PC-3 (cell line): Measurements from ENCODE around the gene ATXN7L2. TPM values are rescaled to one million over a fixed set of nuclear protein-coding genes. Genes with fewer than 3 reads are reported as not detected.
A peak's percentile ranks its signal among the peaks of the same experiment; 100 is the strongest.

Source experiments
- ATAC-seq: fragments of 200-7000 bp; cut with Tn5 transposase; 2 replicates; pipeline ENCODE4 v1.9.1; 2020; ENCODE audit warnings: mild to moderate bottlenecking, moderate library complexity
- Bru-seq: library from RNA; stranded (reverse); fragments of 400-500 nt; gene quantifications from one replicate; lab custom pipeline; 2021; lab: Mats Ljungman, UMichigan
- BruChase-seq, 2 experiments: library from RNA; stranded (reverse); fragments of 400-500 nt; gene quantifications; one replicate each; lab custom pipeline; 2021; lab: Mats Ljungman, UMichigan
- BruUV-seq: library from RNA; stranded (reverse); fragments of 400-500 nt; replicated peaks from 2 replicates; lab custom pipeline; 2021; lab: Mats Ljungman, UMichigan
- CTCF ChIA-PET: fragments of 300-600 bp; sonication (Branson Sonifier 250); formaldehyde crosslinking; loops from one replicate; lab custom pipeline; 2022; ENCODE audit warnings: antibody characterized with exemption; lab: Charles Lee
- POLR2A ChIA-PET: fragments of 300-600 bp; sonication (Branson Sonifier 250); formaldehyde crosslinking; loops from one replicate; lab custom pipeline; 2022; ENCODE audit warnings: antibody characterized with exemption; ENCODE audit not compliant: unreplicated experiment; lab: Charles Lee
- DNase-seq: peaks from one replicate; pipeline ENCODE4 v3.0.0-alpha.2; 2015
- H2AFZ ChIP-seq: fragments of 300-600 bp; sonication (generic); 2 replicates; pipeline ENCODE4 v1.6.0; 2016; ENCODE audit warnings: antibody characterized with exemption, low read length
- H3F3A ChIP-seq: fragments of 300-600 bp; sonication (generic); one replicate; pipeline ENCODE4 v1.6.0; 2017; ENCODE audit warnings: antibody characterized with exemption, low read length, control low read depth, mild to moderate bottlenecking; ENCODE audit not compliant: unreplicated experiment
- H3K27ac ChIP-seq: fragments of 300-600 bp; sonication (generic); 2 replicates; pipeline ENCODE4 v1.5.1; 2016; ENCODE audit warnings: mild to moderate bottlenecking, low read length
- H3K27me3 ChIP-seq: fragments of 300-600 bp; sonication (generic); 2 replicates; pipeline ENCODE4 v1.6.1; 2016; ENCODE audit warnings: low read length, mixed read lengths
- H3K36me3 ChIP-seq: fragments of 300-600 bp; sonication (generic); 2 replicates; pipeline ENCODE4 v1.6.1; 2016; ENCODE audit warnings: low read depth, mixed run types, low read length, mixed read lengths
- H3K4me1 ChIP-seq: fragments of 300-600 bp; sonication (generic); 2 replicates; pipeline ENCODE4 v1.5.1; 2016; ENCODE audit warnings: low read length; ENCODE audit not compliant: insufficient read depth
- H3K4me2 ChIP-seq: fragments of 300-600 bp; sonication (generic); 2 replicates; pipeline ENCODE4 v1.6.0; 2016; ENCODE audit warnings: low read length
- H3K4me3 ChIP-seq: fragments of 300-600 bp; sonication (generic); 2 replicates; pipeline ENCODE4 v1.5.1; 2016; ENCODE audit warnings: mild to moderate bottlenecking, low read length, mixed read lengths
- H3K79me2 ChIP-seq: fragments of 300-600 bp; sonication (generic); 2 replicates; pipeline ENCODE4 v1.6.1; 2017; ENCODE audit warnings: low read length, mixed read lengths
- H3K9ac ChIP-seq: fragments of 300-600 bp; sonication (generic); 2 replicates; pipeline ENCODE4 v1.6.0; 2016; ENCODE audit warnings: mild to moderate bottlenecking, low read length
- H3K9me2 ChIP-seq: fragments of 300-600 bp; sonication (generic); replicated peaks from 2 replicates; pipeline ENCODE4 v1.6.1; 2016; ENCODE audit warnings: mixed run types, low read length, mixed read lengths
- H3K9me3 ChIP-seq: fragments of 300-600 bp; sonication (generic); 2 replicates; pipeline ENCODE4 v1.6.1; 2016; ENCODE audit warnings: low read length, mixed read lengths
- H4K20me1 ChIP-seq: fragments of 300-600 bp; sonication (generic); 2 replicates; pipeline ENCODE4 v1.6.1; 2016; ENCODE audit warnings: low read length, mixed read lengths
- CTCF ChIP-seq: fragments of 300-600 bp; sonication (generic); conservative IDR thresholded peaks from 2 replicates; pipeline ENCODE4 v1.5.1; 2017; ENCODE audit warnings: antibody characterized with exemption, low read depth, mild to moderate bottlenecking, low read length
- EZH2 ChIP-seq: fragments of 300-600 bp; sonication (generic); IDR thresholded peaks from one replicate; pipeline ENCODE4 v1.6.1; 2017; ENCODE audit warnings: antibody characterized with exemption, mild to moderate bottlenecking, low read length; ENCODE audit not compliant: unreplicated experiment
- EZH2phosphoT487 ChIP-seq: fragments of 300-600 bp; sonication (generic); IDR thresholded peaks from 2 replicates; pipeline ENCODE4 v1.6.1; 2018; ENCODE audit warnings: mild to moderate bottlenecking, antibody characterized with exemption, low read length, borderline replicate concordance
- intact Hi-C: fragments of 100-400 bp; cut with micrococcal nuclease; formaldehyde crosslinking; loops from 2 replicates; pipeline ENCODE4 v1.9.0; 2023
- long read RNA-seq: library from polyadenylated mRNA; unstranded; transcript quantifications from one replicate; pipeline ENCODE4 v2.0.0, GENCODE V29; 2021; ENCODE audit not compliant: unreplicated experiment
- total RNA-seq: library from RNA; depleted of rRNA; stranded (reverse); fragments of >200 nt; gene quantifications from 2 replicates; pipeline ENCODE4 v1.2.3, GENCODE V29; 2014; rRNA removed

The ATXN7L2 gene, protein sequence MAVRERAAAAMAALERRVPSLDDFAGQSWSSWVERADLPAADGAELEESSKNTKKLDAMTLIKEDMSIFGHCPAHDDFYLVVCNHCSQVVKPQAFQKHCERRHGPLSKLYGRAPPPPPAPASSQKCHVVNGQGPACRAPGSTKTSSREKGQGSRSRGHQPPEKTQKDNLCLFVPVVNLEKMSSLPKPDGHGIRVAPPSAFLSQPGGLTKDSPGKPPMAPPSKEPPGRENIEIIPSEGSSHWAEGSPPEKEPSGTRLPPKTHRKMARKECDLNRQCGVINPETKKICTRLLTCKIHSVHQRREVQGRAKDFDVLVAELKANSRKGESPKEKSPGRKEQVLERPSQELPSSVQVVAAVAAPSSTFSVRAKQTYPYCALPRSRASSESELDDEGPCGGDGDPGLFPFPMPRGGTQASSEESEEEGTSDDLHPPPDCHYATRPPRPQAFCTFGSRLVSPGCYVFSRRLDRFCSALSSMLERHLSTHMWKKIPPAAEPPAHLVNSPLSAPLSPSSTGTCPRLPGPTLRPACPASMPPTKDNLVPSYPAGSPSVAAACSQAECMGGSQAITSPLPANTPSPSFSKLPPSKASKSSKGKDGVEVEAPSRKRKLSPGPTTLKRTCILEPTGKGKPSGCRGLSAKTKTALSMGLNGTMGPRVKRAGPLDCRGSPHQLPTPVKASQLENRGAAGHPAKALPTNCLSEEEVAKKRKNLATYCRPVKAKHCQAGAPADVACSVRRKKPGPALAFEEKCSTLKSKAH
- total RNA-seq (9.2 and 9.4 TPM in 2 replicates), Bru-seq, nascent RNA (percentile 54 among the genes with signal in this experiment), BruChase-seq, experiment 1, labeled RNA remaining after a 6-hour chase (percentile 66 among the genes with signal in this experiment), BruChase-seq, experiment 2, labeled RNA remaining after a 2-hour chase (percentile 56 among the genes with signal in this experiment)
- long read RNA-seq, partial matches to known transcripts, result 3 of 6 reads
- long read RNA-seq, other reads (novel, unspliced or antisense), result 2 of 6 reads

DNA sequence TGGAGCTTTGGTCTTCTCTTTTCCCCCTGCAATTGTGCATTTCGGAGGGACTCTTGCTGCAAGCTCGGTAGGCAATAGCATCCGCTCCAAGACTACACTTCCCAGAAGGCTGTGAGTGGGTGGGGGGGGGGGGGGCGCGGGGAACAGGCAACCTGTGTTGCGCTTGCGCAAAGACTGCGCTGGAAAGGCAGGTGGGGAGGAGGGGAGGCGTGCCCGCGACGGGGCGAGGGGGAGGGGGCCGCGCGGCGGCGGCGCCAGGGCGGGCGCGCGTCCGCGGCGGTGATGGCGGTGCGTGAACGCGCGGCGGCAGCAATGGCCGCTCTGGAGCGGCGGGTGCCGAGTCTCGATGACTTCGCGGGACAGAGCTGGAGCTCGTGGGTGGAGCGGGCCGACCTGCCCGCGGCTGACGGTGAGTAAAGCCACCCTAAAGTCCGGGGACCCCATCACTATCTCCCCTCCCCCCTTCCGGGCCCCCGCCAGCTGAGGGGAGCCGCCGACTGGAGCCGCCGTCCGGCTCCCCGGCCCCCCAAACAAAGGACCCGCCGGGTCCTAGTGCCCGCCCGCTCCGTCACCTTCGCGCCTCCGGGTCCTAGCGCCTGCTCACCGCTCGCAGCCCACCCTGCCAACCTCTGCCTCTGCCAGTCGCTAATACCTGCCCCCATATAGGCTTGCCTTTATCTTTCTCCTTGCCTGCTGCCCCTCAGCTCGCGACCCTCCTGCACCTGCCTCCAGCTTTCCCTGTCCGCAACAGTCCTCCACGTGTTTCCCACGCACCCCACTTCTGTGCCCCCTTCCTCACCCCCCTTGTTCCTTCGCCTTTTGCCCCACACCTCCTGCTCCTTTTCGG is at the start of gene ATXN7L2:
Gene ATXN7L2 (plus strand): TSS at position 234 of the 847 bp plus-strand sequence. CDS start 49 bp downstream, at position 283.
- ChIA-PET POLR2A (interaction anchor here (0.5 to 0.7 kb wide), 4 partner anchors 25 to 521 kb away, joined by 3 to 12 read pairs (median 4); partner anchors contain the start of gene AMIGO1), CTCF (interaction anchor here (0.5 to 0.9 kb wide), 3 partner anchors 46 to 258 kb away, joined by 3 to 7 read pairs (median 6); partner anchors contain the start of gene GSTM4)
- peak within 1 kb of the TSS; percentile 98 for H3K4me2 ChIP-seq
- no TSS peak for BruUV-seq
- DNase-seq, result peak; percentile 86
- H3K4me1 ChIP-seq, result peaks cover 17% of the 10 kb centered on the region
- H3K9ac ChIP-seq, result peak within 1 kb of the TSS; percentile 94
- peak; percentile 80 for ATAC-seq
- H3K36me3 ChIP-seq, result no peaks in the 10 kb centered on the region
- no peaks in the 10 kb centered on the region for H3F3A ChIP-seq
- H2AFZ ChIP-seq, result peak within 1 kb of the TSS; percentile 98
- intact Hi-C loops, result loop anchor here (5.0 kb wide), 1 partner anchor 57 kb away; the partner anchor contains the start of gene PSMA5
- H4K20me1 ChIP-seq, result no peaks in the 10 kb centered on the region
- peaks cover 12% of the 10 kb centered on the region for H3K27me3 ChIP-seq
- TF ChIP-seq CTCF, result no peak
- no peak for TF ChIP-seq EZH2phosphoT487
- TF ChIP-seq EZH2, result no peak
- H3K9me3 ChIP-seq, result no peaks in the 10 kb centered on the region
- H3K27ac ChIP-seq, result peak within 1 kb of the TSS; percentile 51
- H3K4me3 ChIP-seq, result peak within 1 kb of the TSS; percentile 91
- H3K79me2 ChIP-seq, result peaks cover 12% of the 10 kb centered on the region; the same call in 1 of the 2 replicates
- no peaks in the 10 kb centered on the region for H3K9me2 ChIP-seq

DNA sequence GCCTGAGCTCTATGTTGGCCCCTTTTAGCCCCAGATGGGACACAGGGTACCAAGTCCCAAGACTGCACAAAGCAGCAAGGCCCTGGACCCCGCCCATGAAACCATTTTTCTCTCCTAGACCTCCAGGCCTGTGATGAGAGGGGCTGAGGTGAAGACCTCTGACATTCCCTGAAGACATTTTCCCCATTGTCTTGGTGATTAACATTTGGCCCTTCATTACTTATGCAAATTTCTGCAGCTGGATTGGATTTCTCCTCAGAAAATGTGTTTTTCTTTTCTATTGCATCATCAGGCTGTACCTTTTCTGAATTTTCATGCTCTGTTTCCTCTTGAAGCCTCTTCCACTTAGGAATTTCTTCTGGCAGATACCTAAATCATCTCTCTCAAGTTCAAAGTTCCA is 49.2 kb upstream of the ATXN7L2 start:
- intact Hi-C loops, result no loop called here
- ATAC-seq (no peak), DNase-seq (no peak)
- Histone ChIP-seq H3K27ac (no peak overlapping the region), H3K4me3 (no peak overlapping the region), H4K20me1 (no peaks in the 10 kb centered on the region), H3K4me2 (no peak overlapping the region), H3K36me3 (no peaks in the 10 kb centered on the region), H2AFZ (no peak overlapping the region), H3K9me2 (no peaks in the 10 kb centered on the region), H3F3A (no peaks in the 10 kb centered on the region), H3K9me3 (no peaks in the 10 kb centered on the region), H3K79me2 (no peaks in the 10 kb centered on the region), H3K4me1 (peaks cover 7% of the 10 kb centered on the region; the same call in 1 of the 2 replicates), H3K27me3 (no peaks in the 10 kb centered on the region), H3K9ac (no peak overlapping the region)
- no TSS peak for BruUV-seq
- TF ChIP-seq EZH2, result no peak
- TF ChIP-seq CTCF, result no peak
- no peak for TF ChIP-seq EZH2phosphoT487
- ChIA-PET POLR2A (no interaction called here), CTCF (no interaction called here)
